ENCODE measurements around the gene SPOCK1.

Gene SPOCK1

GRCh38 chr5:137290373-137290772 lies 208.8 kb downstream of the SPOCK1 start:
- Histone ChIP-seq H3K9me3 (no peaks in the 10 kb centered on the region), H3K27me3 (no peaks in the 10 kb centered on the region), H3K4me3 (no peak overlapping the region), H3K4me1 (peaks cover 0 to 11% (median 0%) of the 10 kb centered on the region in 4 donors), H3K27ac (no peak overlapping the region), H3K36me3 (no peaks in the 10 kb centered on the region)
- intact Hi-C loops (cut with DNase I; ENCODE audit: low total_unique reads) = no loop called here
- TF ChIP-seq CTCF (IDR thresholded peaks at IDR 0.05) = no peak
- DNase-seq = no peak

DNA sequence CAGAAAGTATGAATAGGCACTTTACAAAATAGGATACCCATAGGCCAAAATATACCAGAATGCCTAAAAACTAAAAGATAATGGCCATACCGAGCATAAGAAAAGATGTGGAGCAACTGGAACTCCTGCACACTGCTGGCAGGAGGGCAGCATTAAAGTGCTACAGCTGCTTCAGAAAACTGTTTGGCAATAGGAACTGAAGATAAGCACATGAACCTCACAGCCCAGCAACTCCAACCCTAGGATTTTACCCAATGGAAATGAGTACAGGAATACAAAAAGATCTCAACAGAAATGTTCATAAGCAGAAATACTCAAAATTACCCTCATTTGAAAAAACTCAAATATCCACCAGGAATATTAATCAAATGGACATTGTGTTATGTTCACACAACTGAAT lies 209.3 kb downstream of the SPOCK1 start:
- Histone ChIP-seq H3K9me3 (no peaks in the 10 kb centered on the region), H3K4me1 (peaks cover 0 to 11% (median 0%) of the 10 kb centered on the region in 4 donors), H3K27me3 (no peaks in the 10 kb centered on the region), H3K4me3 (no peak overlapping the region), H3K27ac (no peak overlapping the region), H3K36me3 (no peaks in the 10 kb centered on the region)
- TF ChIP-seq CTCF (IDR thresholded peaks at IDR 0.05) = no peak
- no peak for DNase-seq
- intact Hi-C loops (cut with DNase I; ENCODE audit: low total_unique reads) = no loop called here

DNA sequence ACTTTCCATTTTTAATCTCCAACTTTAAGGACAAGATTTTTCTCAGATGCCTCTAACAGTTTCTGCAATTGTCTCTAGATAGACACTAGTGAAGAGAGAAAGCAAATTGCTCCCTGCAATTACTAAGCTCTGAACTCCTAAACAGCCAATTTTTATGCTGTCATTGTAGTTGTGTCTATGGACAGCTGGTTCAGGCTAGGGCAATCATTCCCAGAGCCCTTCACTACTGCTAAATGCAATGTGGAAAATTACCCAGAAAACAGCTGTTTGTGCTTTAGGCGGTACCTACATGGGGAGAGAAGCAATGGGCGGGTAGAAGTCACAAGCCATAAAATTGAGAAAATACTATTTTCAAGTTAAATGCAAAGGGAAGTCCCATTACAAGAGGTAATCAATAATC lies 211.6 kb downstream of the SPOCK1 start:
- H3K4me1 ChIP-seq = peaks cover 0 to 11% (median 0%) of the 10 kb centered on the region in 4 donors
- no peak for TF ChIP-seq CTCF (IDR thresholded peaks at IDR 0.05)
- DNase-seq = no peak
- intact Hi-C loops (cut with DNase I; ENCODE audit: low total_unique reads) = no loop called here
- no peaks in the 10 kb centered on the region for H3K9me3 ChIP-seq
- no peak overlapping the region for H3K27ac ChIP-seq
- H3K4me3 ChIP-seq = no peak overlapping the region
- no peaks in the 10 kb centered on the region for H3K36me3 ChIP-seq
- no peaks in the 10 kb centered on the region for H3K27me3 ChIP-seq

- Histone ChIP-seq H3K9me3 (no peaks in the 10 kb centered on the region), H3K27ac (no peak overlapping the region), H3K4me3 (no peak overlapping the region), H3K4me1 (peaks cover 0 to 11% (median 0%) of the 10 kb centered on the region in 4 donors), H3K27me3 (no peaks in the 10 kb centered on the region), H3K36me3 (no peaks in the 10 kb centered on the region)
- TF ChIP-seq CTCF (IDR thresholded peaks at IDR 0.05) = no peak
- intact Hi-C loops (cut with DNase I; ENCODE audit: low total_unique reads) = no loop called here
- DNase-seq = no peak
These were observed 213.0 kb downstream of the SPOCK1 start for GRCh38 chr5:137286025-137286610.

DNA sequence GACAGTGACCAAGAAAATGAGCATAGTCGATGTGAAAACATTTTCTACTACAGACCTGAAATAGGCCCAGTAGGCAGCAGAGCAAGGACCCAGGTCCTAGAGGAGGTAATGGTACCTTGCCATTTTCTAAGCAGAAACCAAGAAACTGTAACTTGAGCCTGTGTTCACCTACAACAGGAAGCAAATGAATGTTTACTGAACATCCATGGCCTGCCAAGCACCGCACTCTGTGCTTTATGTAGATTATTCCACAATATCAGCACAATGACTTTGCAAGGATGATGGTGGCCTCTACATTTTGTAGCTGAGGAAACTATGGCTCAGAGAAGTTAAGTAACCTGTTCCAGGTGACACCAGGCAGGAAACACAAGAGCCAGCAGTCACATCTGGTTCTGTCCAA lies 215.3 kb downstream of the SPOCK1 start:
- no peak overlapping the region for H3K27ac ChIP-seq
- peaks cover 0 to 11% (median 0%) of the 10 kb centered on the region in 4 donors for H3K4me1 ChIP-seq
- no peak for DNase-seq
- H3K9me3 ChIP-seq = no peaks in the 10 kb centered on the region
- TF ChIP-seq CTCF (IDR thresholded peaks at IDR 0.05) = no peak
- no peak overlapping the region for H3K4me3 ChIP-seq
- intact Hi-C loops (cut with DNase I; ENCODE audit: low total_unique reads) = no loop called here
- no peaks in the 10 kb centered on the region for H3K36me3 ChIP-seq
- no peaks in the 10 kb centered on the region for H3K27me3 ChIP-seq

DNA sequence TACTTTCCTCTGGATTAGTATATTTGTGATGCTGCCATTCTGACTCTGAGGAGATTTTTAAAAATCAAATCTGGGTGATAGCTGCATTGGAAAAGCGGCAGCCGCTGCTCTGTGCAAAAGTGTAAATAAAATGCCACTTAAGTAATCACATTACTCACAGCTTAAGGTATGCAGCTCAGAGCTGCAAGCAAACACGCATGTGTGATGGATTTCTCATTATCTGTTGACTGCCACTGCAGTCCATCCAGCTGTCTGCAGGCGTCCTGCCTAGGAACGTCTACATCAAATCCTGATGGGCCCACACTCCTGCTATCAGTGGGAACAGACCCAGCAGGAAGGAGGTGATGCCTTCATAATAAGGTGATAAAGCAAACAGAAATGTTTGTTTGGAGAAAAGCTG lies 216.9 kb downstream of the SPOCK1 start:
- H3K27me3 ChIP-seq = no peaks in the 10 kb centered on the region
- H3K36me3 ChIP-seq = no peaks in the 10 kb centered on the region
- no peak for DNase-seq
- intact Hi-C loops (cut with DNase I; ENCODE audit: low total_unique reads) = no loop called here
- TF ChIP-seq CTCF (IDR thresholded peaks at IDR 0.05) = no peak
- H3K9me3 ChIP-seq = no peaks in the 10 kb centered on the region
- H3K4me1 ChIP-seq = peaks cover 0 to 11% (median 0%) of the 10 kb centered on the region in 4 donors
- H3K4me3 ChIP-seq = no peak overlapping the region
- H3K27ac ChIP-seq = no peak overlapping the region

All from tibial artery (tissue), 4 donors.